Ishikawa (cell line): Measurements from ENCODE around the gene NUAK1.

Experiments
- CEBPB ChIP-seq: IDR thresholded peaks from 2 replicates; pipeline ENCODE4 v1.6.1; 2012
- CREB1 ChIP-seq: IDR thresholded peaks from 2 replicates; pipeline ENCODE4 v1.6.1; 2012; ENCODE audit warnings: low read depth
- EGR1 ChIP-seq: IDR thresholded peaks from 2 replicates; pipeline ENCODE4 v1.6.1; 2012
- FOXM1 ChIP-seq: IDR thresholded peaks from 2 replicates; pipeline ENCODE4 v1.6.1; 2012; ENCODE audit warnings: low read depth, borderline replicate concordance
- MAX ChIP-seq: IDR thresholded peaks from 2 replicates; pipeline ENCODE4 v1.6.1; 2012
- NFIC ChIP-seq: IDR thresholded peaks from 2 replicates; pipeline ENCODE4 v1.6.1; 2012
- RAD21 ChIP-seq: IDR thresholded peaks from 2 replicates; pipeline ENCODE4 v1.6.1; 2012; ENCODE audit warnings: low read depth
- REST ChIP-seq: IDR thresholded peaks from 2 replicates; pipeline ENCODE4 v1.6.1; 2012; ENCODE audit warnings: low read depth, mild to moderate bottlenecking
- TAF1 ChIP-seq: IDR thresholded peaks from 2 replicates; pipeline ENCODE4 v1.6.1; 2012; ENCODE audit warnings: low read depth, mild to moderate bottlenecking
- TCF12 ChIP-seq: IDR thresholded peaks from 2 replicates; pipeline ENCODE4 v1.6.1; 2012; ENCODE audit warnings: low read depth
- TEAD4 ChIP-seq: IDR thresholded peaks from 2 replicates; pipeline ENCODE4 v1.6.1; 2012
- USF1 ChIP-seq: IDR thresholded peaks from 2 replicates; pipeline ENCODE4 v1.6.1; 2012
- YY1 ChIP-seq: IDR thresholded peaks from 2 replicates; pipeline ENCODE4 v1.6.1; 2012; ENCODE audit warnings: low read depth
- ZBTB7A ChIP-seq: IDR thresholded peaks from 2 replicates; pipeline ENCODE4 v1.6.1; 2012; ENCODE audit warnings: low read depth

Gene NUAK1

GRCh38 chr12:106145539-106146447 is 7.0 kb upstream of the NUAK1 start:
- 0 out of 2 replicates have a peak, but pooled peaks have one; percentile 35 for TF ChIP-seq NFIC
- peak; percentile 47 for TF ChIP-seq USF1
- TF ChIP-seq MAX: 0 out of 2 replicates have a peak, but pooled peaks have one; percentile 34
- no peak for TF ChIP-seq ZBTB7A

GRCh38 chr12:106144847-106145246 is 6.1 kb upstream of the NUAK1 start:
- TF ChIP-seq TCF12: no peak
- no peak for TF ChIP-seq REST
- TF ChIP-seq CEBPB: no peak
- TF ChIP-seq FOXM1: no peak
- no peak for TF ChIP-seq YY1
- TF ChIP-seq NFIC: no peak
- TF ChIP-seq ZBTB7A: no peak
- TF ChIP-seq USF1: no peak
- TF ChIP-seq RAD21: no peak
- no peak for TF ChIP-seq TAF1
- no peak for TF ChIP-seq CREB1
- no peak for TF ChIP-seq MAX

- no peak for TF ChIP-seq CEBPB
These were observed 4.0 kb upstream of the NUAK1 start for GRCh38 chr12:106142591-106143261.

- TF ChIP-seq CEBPB (no peak), EGR1 (no peak), NFIC (no peak), FOXM1 (no peak)
These were observed 2.7 kb upstream of the NUAK1 start for GRCh38 chr12:106141452-106141851.

- TF ChIP-seq TAF1 (no peak), USF1 (no peak), MAX (no peak), YY1 (no peak), CEBPB (no peak), NFIC (no peak), REST (no peak), FOXM1 (no peak), TEAD4 (no peak), RAD21 (no peak), CREB1 (no peak)
These were observed 2.2 kb upstream of the NUAK1 start for GRCh38 chr12:106141003-106141402.
